Fibroblast of lung (primary cell): ENCODE data around the gene BTN2A1. TPM values are rescaled to one million over a fixed set of nuclear protein-coding genes. Genes with fewer than 3 reads are reported as not detected.

ENCODE experiments used
- DNase-seq, 2 donors: peaks; one replicate each; pipeline versions ENCODE4 v3.0.0 to v3.0.0-alpha.2; 2010; ENCODE audit warnings: low read depth in 2 of 2
- H2AFZ ChIP-seq: 2 replicates; pipeline ENCODE4 v1.5.1; 2012; ENCODE audit warnings: low read length, control low read depth, inconsistent platforms
- H3K27ac ChIP-seq: 2 replicates; pipeline ENCODE4 v1.5.1; 2011; ENCODE audit warnings: low read length, control low read depth; ENCODE audit not compliant: insufficient read depth
- H3K27me3 ChIP-seq: 2 replicates; pipeline ENCODE4 v1.5.1; 2011; ENCODE audit warnings: mild to moderate bottlenecking, low read length; ENCODE audit not compliant: control insufficient read depth, insufficient read depth
- H3K36me3 ChIP-seq: 2 replicates; pipeline ENCODE4 v1.5.1; 2011; ENCODE audit warnings: low read length; ENCODE audit not compliant: control insufficient read depth, insufficient read depth
- H3K4me1 ChIP-seq: 2 replicates; pipeline ENCODE4 v1.5.1; 2011; ENCODE audit warnings: low read length; ENCODE audit not compliant: control insufficient read depth, insufficient read depth; ENCODE audit errors: extremely low read depth
- H3K4me2 ChIP-seq: 2 replicates; pipeline ENCODE4 v1.5.1; 2011; ENCODE audit warnings: low read length, control low read depth; ENCODE audit not compliant: insufficient read depth; ENCODE audit errors: extremely low read depth
- H3K4me3 ChIP-seq, 4 experiments: fragments of 200-600 bp in 1 of 4; sonication (generic) in 1 of 4; replicated peaks in 1 of 4; 2 replicates each; pipeline ENCODE4 v1.5.1; 2011 to 2016; ENCODE audit warnings: low read length in 4 of 4, low read depth in 3 of 4, mild to moderate bottlenecking in 3 of 4, control low read depth in 2 of 4, inconsistent platforms in 1 of 4, mixed read lengths in 1 of 4; ENCODE audit not compliant: insufficient read depth in 1 of 4; ENCODE audit errors: control extremely low read depth in 1 of 4
- H3K79me2 ChIP-seq: 2 replicates; pipeline ENCODE4 v1.5.1; 2012; ENCODE audit warnings: mild to moderate bottlenecking, low read length, inconsistent platforms; ENCODE audit not compliant: control insufficient read depth, insufficient read depth
- H3K9ac ChIP-seq: 2 replicates; pipeline ENCODE4 v1.5.1; 2011; ENCODE audit warnings: mild to moderate bottlenecking, low read length, control low read depth; ENCODE audit not compliant: insufficient read depth
- H3K9me3 ChIP-seq: 2 replicates; pipeline ENCODE4 v1.5.1; 2012; ENCODE audit warnings: low read depth, low read length; ENCODE audit not compliant: control insufficient read depth, insufficient read depth
- H4K20me1 ChIP-seq: 2 replicates; pipeline ENCODE4 v1.5.1; 2011; ENCODE audit warnings: low read length; ENCODE audit not compliant: control insufficient read depth, insufficient read depth; ENCODE audit errors: extremely low read depth
- CTCF ChIP-seq, 2 donors: IDR thresholded peaks in 1 of 2; conservative IDR thresholded peaks in 1 of 2; 1 replicate in 1 of 2; 2 replicates in 1 of 2; pipeline ENCODE4 v1.5.1; 2011 to 2012; ENCODE audit warnings: low read length in 2 of 2, control low read depth in 1 of 2, inconsistent platforms in 1 of 2, low read depth in 1 of 2, mild to moderate bottlenecking in 1 of 2
- EZH2 ChIP-seq: IDR thresholded peaks from 2 replicates; pipeline ENCODE4 v1.5.1; 2012; ENCODE audit warnings: low read length, control low read depth, mild to moderate bottlenecking; ENCODE audit errors: missing control alignments
- polyA plus RNA-seq, 2 donors: library from polyadenylated mRNA; depleted of rRNA in 1 of 2; stranded (reverse) in 1 of 2; unstranded in 1 of 2; fragments of >200 nt; gene quantifications; 2 replicates each; pipeline ENCODE4 v1.2.1, GENCODE V29; 2011 to 2012; ENCODE audit warnings: missing spikeins in 1 of 2
- total RNA-seq: library from RNA; depleted of rRNA; stranded (reverse); fragments of >200 nt; gene quantifications from 2 replicates; pipeline ENCODE4 v1.2.1, GENCODE V29; 2014

Gene BTN2A1
- total and polyA plus RNA-seq, 2 donors (not counting 1 experiment from before 2014, with no cell fraction given) = 14.9 to 26.4 TPM

GRCh38 chr6:26436018-26436417, 21.7 kb upstream of the BTN2A1 start:
- Histone ChIP-seq H3K9ac (no peak overlapping the region), H3K36me3 (peaks cover 3% of the 10 kb centered on the region), H3K4me1 (peaks cover 2% of the 10 kb centered on the region), H2AFZ (no peak overlapping the region), H3K4me2 (no peak overlapping the region), H3K9me3 (no peaks in the 10 kb centered on the region), H3K79me2 (no peaks in the 10 kb centered on the region), H3K27ac (no peak overlapping the region), H3K27me3 (no peaks in the 10 kb centered on the region), H3K4me3 (no peak overlapping the region), H4K20me1 (no peaks in the 10 kb centered on the region)
- TF ChIP-seq CTCF (conservative IDR thresholded peaks at IDR 0.05 in 1 of 2, IDR thresholded peaks at IDR 0.05 in 1 of 2; ENCODE audit: low read depth in 1 of 2, low read length in 2 of 2) (no peak), EZH2 (no peak)
- no peak for DNase-seq

- no peak for DNase-seq
- no peaks in the 10 kb centered on the region for H3K27me3 ChIP-seq
- H3K36me3 ChIP-seq = no peaks in the 10 kb centered on the region
- TF ChIP-seq CTCF (conservative IDR thresholded peaks at IDR 0.05 in 1 of 2, IDR thresholded peaks at IDR 0.05 in 1 of 2; ENCODE audit: low read depth in 1 of 2, low read length in 2 of 2) (no peak), EZH2 (no peak)
- H3K4me3 ChIP-seq = no peak overlapping the region
- no peaks in the 10 kb centered on the region for H3K79me2 ChIP-seq
- no peak overlapping the region for H2AFZ ChIP-seq
- H3K4me2 ChIP-seq = no peak overlapping the region
- no peak overlapping the region for H3K27ac ChIP-seq
- no peaks in the 10 kb centered on the region for H3K4me1 ChIP-seq
- no peaks in the 10 kb centered on the region for H4K20me1 ChIP-seq
- no peaks in the 10 kb centered on the region for H3K9me3 ChIP-seq
- no peak overlapping the region for H3K9ac ChIP-seq
Observed at GRCh38 chr6:26437550-26437949, 20.2 kb upstream of the BTN2A1 start.

GRCh38 chr6:26438000-26438399, 19.8 kb upstream of the BTN2A1 start:
- no peak for DNase-seq
- no peaks in the 10 kb centered on the region for H3K4me1 ChIP-seq

More at GRCh38 chr6:26438000-26438399, 19.8 kb upstream of the BTN2A1 start:
- Histone ChIP-seq H3K9ac (no peak overlapping the region), H2AFZ (no peak overlapping the region), H3K27me3 (no peaks in the 10 kb centered on the region), H3K9me3 (no peaks in the 10 kb centered on the region), H3K4me3 (no peak overlapping the region), H3K36me3 (no peaks in the 10 kb centered on the region), H3K4me2 (no peak overlapping the region), H3K79me2 (no peaks in the 10 kb centered on the region), H3K27ac (no peak overlapping the region), H4K20me1 (no peaks in the 10 kb centered on the region)
- TF ChIP-seq CTCF (conservative IDR thresholded peaks at IDR 0.05 in 1 of 2, IDR thresholded peaks at IDR 0.05 in 1 of 2; ENCODE audit: low read depth in 1 of 2, low read length in 2 of 2) = no peak
- no peak for TF ChIP-seq EZH2
